Astrocyte (in vitro differentiated cells and primary cell): ENCODE results near the gene COBL.

Experiments used
- EZH2 ChIP-seq: IDR thresholded peaks from 2 replicates; pipeline ENCODE4 v1.6.1; 2012; ENCODE audit warnings: mild to moderate bottlenecking, low read length, inconsistent platforms; ENCODE audit not compliant: insufficient read depth
- TF ChIP-seq, protein P1 (sequence below): IDR thresholded peaks from 2 replicates; pipeline ENCODE4 v1.5.1; 2011; ENCODE audit warnings: low read depth, mild to moderate bottlenecking, inconsistent platforms, low read length, moderate library complexity; ENCODE audit not compliant: insufficient read depth

- TF ChIP-seq, protein P1, sequence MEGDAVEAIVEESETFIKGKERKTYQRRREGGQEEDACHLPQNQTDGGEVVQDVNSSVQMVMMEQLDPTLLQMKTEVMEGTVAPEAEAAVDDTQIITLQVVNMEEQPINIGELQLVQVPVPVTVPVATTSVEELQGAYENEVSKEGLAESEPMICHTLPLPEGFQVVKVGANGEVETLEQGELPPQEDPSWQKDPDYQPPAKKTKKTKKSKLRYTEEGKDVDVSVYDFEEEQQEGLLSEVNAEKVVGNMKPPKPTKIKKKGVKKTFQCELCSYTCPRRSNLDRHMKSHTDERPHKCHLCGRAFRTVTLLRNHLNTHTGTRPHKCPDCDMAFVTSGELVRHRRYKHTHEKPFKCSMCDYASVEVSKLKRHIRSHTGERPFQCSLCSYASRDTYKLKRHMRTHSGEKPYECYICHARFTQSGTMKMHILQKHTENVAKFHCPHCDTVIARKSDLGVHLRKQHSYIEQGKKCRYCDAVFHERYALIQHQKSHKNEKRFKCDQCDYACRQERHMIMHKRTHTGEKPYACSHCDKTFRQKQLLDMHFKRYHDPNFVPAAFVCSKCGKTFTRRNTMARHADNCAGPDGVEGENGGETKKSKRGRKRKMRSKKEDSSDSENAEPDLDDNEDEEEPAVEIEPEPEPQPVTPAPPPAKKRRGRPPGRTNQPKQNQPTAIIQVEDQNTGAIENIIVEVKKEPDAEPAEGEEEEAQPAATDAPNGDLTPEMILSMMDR, result no peak
- TF ChIP-seq EZH2, result no peak
Measured at GRCh38 chr7:51300762-51301674, 15.6 kb downstream of the COBL start.
